ENCODE measurements around the gene ENO3.

The ENO3 gene

DNA sequence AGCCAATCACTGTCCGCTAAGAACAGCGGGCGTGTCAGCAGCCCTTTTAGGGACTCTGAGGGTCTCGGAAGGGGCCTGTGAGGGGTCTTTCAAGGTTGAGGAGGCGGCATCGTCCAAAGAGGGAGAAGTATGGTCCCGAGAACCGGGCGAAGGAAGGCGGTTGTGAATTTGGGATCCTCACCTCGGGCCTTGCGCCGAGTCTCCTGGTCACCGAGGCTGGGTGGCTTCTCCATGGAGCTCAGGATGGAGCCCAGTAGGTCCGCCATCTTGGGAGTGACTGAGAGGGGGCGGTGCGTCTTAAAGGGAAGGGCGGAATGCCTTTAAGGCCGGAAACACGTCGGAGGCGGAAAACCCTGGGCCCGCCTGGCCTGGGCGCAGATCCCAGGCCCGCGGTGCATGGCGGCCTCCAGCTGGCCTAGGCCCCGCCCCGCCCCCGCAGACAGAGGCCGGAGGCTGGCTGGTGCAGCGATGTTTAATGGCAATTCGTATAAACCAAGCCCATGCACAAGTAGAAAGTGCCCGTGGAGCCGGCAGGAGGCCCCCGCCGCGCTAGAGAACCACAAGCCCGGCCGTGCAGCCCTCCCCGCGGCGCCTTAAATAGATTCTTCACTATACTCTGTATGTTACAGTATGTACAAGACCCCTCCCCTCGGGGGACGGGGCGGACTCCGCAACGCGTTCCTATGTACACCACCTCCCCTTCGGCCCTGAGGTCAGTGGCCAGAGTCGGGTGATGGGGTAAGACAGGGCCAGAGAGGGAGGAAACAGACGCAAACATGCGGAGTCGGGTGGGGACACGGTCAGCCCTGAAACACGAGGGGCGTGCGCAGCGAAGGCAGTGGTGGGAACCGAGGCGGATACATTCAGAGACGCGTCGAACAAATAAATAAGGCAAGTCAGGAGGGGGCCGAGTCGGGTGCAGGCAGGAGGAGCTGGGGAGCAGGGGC lies 16.9 kb downstream of the ENO3 start, which contains the start of gene SPAG7:
TSS of gene SPAG7 (minus strand) at position 279 of the 947 bp plus-strand sequence. CDS start at position 266, 13 bp downstream.
- Mint-ChIP-seq H3K4me3 (no peak within 1 kb of the TSS), H3K36me3 (peaks cover 30% of the 10 kb centered on the region), H3K27me3 (no peaks in the 10 kb centered on the region), H3K27ac (peak within 1 kb of the TSS; percentile 78), H3K4me1 (peaks cover 24% of the 10 kb centered on the region), H3K9me3 (no peaks in the 10 kb centered on the region)
- CTCF ChIA-PET, result interaction anchor here (0.6 to 2.8 kb wide), 12 partner anchors 12 to 94 kb away, joined by 3 to 21 read pairs (median 4); partner anchors contain the start of genes CHRNE, PFN1, RNF167 and SLC25A11
- peak; percentile 94 for DNase-seq

DNA sequence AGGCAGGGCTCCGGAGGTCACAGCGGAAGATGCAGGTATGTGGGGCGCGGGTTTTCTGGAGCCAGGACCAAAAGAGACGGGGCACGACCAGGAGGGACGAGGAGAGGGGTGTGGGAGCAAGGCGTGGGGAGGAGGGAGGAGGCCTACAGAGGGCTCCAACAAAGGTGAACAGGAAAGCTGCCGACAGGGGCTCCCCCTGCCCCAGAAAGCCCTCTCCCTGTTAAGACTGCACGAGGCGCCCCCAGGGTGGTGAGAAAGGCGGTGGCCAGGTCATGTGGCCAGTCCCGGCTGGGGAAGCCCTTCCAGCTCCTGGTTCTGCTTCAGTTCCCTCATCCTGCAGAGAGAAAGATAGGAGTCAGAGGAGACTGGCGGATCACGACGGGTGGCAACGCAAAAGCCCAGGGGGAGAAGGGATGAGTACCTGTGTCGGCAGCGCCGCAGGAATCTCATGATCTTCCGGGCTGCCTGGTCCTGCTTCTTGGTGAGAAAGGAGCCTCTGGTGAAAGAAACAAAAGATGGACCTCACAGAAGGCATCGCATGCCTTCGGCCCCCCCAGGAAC lies 17.6 kb downstream of the ENO3 start:
- H3K36me3 Mint-ChIP-seq, result peaks cover 32% of the 10 kb centered on the region
- no peak for DNase-seq
- no peak overlapping the region for H3K27ac Mint-ChIP-seq

DNA sequence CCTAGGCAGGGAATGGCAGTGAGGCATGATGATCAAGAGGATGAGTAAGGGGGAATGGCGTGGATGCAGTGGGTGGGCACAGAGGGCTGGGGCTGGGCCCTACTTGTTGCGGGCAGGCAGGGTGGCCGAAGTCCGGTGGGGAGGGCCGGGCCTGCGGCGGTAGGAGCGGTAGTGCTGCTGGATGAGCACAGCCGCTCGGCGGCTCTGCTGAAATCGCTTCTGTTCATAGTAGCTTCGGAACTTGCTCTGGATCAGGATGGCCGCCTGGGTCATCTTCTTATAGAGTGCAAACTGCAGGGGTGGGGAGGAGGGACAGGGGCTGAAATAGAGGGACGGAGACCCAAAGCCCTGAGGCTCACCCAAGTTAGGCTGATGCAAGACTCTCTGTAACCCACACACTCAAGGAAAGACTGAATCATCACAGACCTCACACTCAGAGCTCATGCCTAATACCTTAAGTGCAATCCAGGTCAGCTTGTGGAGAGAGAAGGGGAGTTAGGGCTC lies 18.2 kb downstream of the ENO3 start:
- no peak for DNase-seq
- H3K27me3 Mint-ChIP-seq, result no peaks in the 10 kb centered on the region
- no peak overlapping the region for H3K4me3 Mint-ChIP-seq
- peaks cover 20% of the 10 kb centered on the region for H3K4me1 Mint-ChIP-seq
- H3K9me3 Mint-ChIP-seq, result no peaks in the 10 kb centered on the region
- H3K36me3 Mint-ChIP-seq, result peaks cover 36% of the 10 kb centered on the region
- CTCF ChIA-PET, result interaction anchor here (2.8 to 4.0 kb wide), 2 partner anchors 14 to 18 kb away, joined by 17 to 21 read pairs; partner anchors contain the start of gene CAMTA2
- no peak overlapping the region for H3K27ac Mint-ChIP-seq

More for the DNA sequence above, 17.6 kb downstream of the ENO3 start:
- H3K27me3 Mint-ChIP-seq, result no peaks in the 10 kb centered on the region
- H3K9me3 Mint-ChIP-seq, result no peaks in the 10 kb centered on the region
- CTCF ChIA-PET, result interaction anchor here (2.0 to 4.0 kb wide), 4 partner anchors 13 to 59 kb away, joined by 9 to 21 read pairs (median 14); partner anchors contain the start of genes CAMTA2, RNF167 and SLC25A11
- no peak overlapping the region for H3K4me3 Mint-ChIP-seq
- H3K4me1 Mint-ChIP-seq, result peaks cover 20% of the 10 kb centered on the region

DNA sequence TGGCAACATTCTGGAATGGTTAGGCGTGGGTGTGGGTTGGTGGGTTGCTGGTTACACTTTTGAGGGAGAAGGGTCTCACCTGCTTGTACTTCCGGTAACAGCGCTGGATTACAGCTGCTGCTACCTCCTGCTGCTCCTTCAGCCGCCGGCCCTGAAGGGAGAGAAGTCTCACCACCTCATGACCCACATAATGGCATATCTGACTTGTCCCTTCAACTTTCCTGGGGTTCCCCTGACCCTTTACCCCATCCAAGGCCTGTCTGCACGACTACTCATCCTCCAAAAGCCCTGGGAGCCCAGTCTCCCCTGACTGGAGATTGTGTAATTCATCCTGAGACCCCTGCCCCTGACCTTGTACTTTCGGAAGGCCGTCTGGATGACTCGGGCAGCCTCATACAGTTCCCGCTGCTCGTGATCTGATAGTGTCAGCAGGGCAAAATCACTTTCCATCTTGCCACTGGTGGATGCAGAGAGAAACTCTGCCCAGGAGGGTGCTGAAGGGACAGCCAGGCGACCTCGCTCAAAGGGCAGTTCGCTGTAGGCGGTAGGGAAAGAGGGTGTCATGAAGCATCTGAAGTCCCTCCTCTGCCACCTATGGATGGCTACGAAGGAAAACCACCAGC lies 18.7 kb downstream of the ENO3 start:
- H3K36me3 Mint-ChIP-seq, result peaks cover 41% of the 10 kb centered on the region
- H3K9me3 Mint-ChIP-seq, result no peaks in the 10 kb centered on the region
- no peaks in the 10 kb centered on the region for H3K27me3 Mint-ChIP-seq
- no peak overlapping the region for H3K27ac Mint-ChIP-seq
- CTCF ChIA-PET, result interaction anchor here (0.9 to 4.0 kb wide), 3 partner anchors 11 to 17 kb away, joined by 3 to 17 read pairs (median 4); partner anchors contain the start of gene CAMTA2
- H3K4me1 Mint-ChIP-seq, result peaks cover 20% of the 10 kb centered on the region
- no peak for DNase-seq
- no peak overlapping the region for H3K4me3 Mint-ChIP-seq

DNA sequence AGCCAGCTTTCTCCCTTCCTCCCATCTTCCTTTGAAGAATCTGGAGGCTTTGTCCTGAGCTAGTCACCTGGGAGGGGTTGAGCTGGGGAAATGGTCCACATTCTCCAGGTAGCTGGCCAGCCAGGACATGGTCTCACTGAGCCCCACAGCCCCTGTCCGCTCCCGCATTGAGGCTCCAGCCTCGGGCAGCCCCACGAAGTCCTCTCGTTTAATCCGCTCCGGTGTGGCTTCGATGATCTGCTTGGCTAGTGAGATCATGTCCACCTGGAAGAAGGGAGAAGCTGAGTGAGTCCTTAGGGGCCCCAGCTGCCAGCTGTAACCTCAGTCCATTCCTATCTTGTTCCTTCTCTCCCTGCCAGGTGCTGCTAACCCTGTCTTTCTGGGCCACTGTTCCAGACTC lies 19.4 kb downstream of the ENO3 start:
- Mint-ChIP-seq H3K27me3 (no peaks in the 10 kb centered on the region), H3K9me3 (no peaks in the 10 kb centered on the region), H3K4me3 (no peak overlapping the region), H3K4me1 (peaks cover 18% of the 10 kb centered on the region), H3K36me3 (peaks cover 42% of the 10 kb centered on the region), H3K27ac (no peak overlapping the region)
- CTCF ChIA-PET, result interaction anchor here (0.9 to 4.0 kb wide), 4 partner anchors 10 to 61 kb away, joined by 3 to 17 read pairs (median 5); partner anchors contain the start of gene CAMTA2
- no peak for DNase-seq

DNA sequence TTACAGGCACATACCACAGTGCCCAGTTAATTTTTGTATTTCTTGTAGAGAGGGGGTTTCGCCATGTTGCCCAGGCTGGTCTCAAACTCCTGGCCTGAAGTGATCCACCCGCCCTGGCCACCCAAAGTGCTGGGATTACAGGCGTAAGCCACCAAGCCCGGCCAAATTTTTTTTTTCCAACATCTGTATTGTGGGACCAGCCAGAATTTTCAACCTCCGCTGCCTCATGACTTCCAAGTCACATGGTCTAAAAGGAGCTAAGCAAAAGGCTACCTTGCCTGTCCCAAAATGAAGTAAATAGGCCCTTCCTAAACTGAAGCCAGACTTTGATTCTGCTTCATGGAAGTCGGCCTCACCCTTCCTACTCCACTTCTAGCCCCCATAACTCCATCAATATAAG lies 20.9 kb downstream of the ENO3 start:
- Mint-ChIP-seq H3K4me3 (no peak overlapping the region), H3K9me3 (no peaks in the 10 kb centered on the region), H3K4me1 (peaks cover 7% of the 10 kb centered on the region), H3K27me3 (no peaks in the 10 kb centered on the region), H3K36me3 (peaks cover 37% of the 10 kb centered on the region), H3K27ac (no peak overlapping the region)
- CTCF ChIA-PET, result interaction anchor here (1.0 to 4.0 kb wide), 2 partner anchors 8 to 15 kb away, joined by 4 to 17 read pairs; partner anchors contain the start of gene CAMTA2
- no peak for DNase-seq

DNA sequence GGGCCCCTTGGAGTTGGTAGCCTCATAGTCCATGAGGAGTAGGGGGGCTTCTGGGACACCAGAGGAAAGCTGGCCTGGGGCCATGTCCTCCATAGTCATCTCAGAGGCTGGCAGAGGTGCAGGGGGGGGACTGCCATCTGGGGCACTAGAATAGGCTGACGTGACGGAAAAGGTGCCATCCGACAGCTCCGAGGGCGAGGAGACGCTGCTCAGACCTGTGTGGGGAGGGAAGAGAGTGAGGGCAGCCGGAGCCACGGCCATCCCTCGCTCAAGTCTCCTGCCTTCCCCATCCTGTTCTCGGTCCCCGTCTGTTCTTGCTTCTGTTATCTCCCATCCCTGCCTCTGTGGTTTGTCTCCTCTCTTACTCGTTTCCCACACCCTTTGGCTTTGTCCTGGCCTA lies 21.4 kb downstream of the ENO3 start:
- no peaks in the 10 kb centered on the region for H3K9me3 Mint-ChIP-seq
- H3K36me3 Mint-ChIP-seq, result peaks cover 42% of the 10 kb centered on the region
- H3K27ac Mint-ChIP-seq, result no peak overlapping the region
- H3K27me3 Mint-ChIP-seq, result no peaks in the 10 kb centered on the region
- CTCF ChIA-PET, result interaction anchor here (1.0 to 4.0 kb wide), 2 partner anchors 8 to 15 kb away, joined by 4 to 17 read pairs; partner anchors contain the start of gene CAMTA2
- H3K4me1 Mint-ChIP-seq, result peaks cover 7% of the 10 kb centered on the region
- no peak for DNase-seq
- H3K4me3 Mint-ChIP-seq, result no peak overlapping the region

DNA sequence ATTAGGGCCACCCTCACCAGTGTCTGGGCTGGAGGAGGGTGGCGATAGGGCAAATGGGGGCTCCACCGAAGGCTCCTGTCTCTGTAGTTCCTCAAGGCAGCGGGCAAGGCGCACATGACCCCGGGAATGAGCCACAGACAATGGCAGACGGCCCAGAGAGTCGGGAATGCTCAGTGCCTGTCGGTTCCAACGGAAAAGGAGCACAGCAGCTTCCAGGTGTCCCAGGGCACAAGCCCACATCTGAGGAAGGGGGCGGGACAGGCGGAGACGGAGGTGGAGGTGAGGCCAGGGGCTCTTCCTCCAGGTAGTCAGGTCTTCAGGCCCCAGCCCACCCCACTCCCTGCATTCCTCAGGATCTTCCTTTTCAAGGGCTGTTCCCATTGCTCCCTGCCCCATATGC lies 21.8 kb downstream of the ENO3 start:
- peaks cover 46% of the 10 kb centered on the region for H3K36me3 Mint-ChIP-seq
- CTCF ChIA-PET, result no interaction called here
- DNase-seq, result no peak
- H3K27ac Mint-ChIP-seq, result no peak overlapping the region
- no peak overlapping the region for H3K4me3 Mint-ChIP-seq
- H3K9me3 Mint-ChIP-seq, result no peaks in the 10 kb centered on the region
- H3K27me3 Mint-ChIP-seq, result no peaks in the 10 kb centered on the region
- peaks cover 7% of the 10 kb centered on the region for H3K4me1 Mint-ChIP-seq

DNA sequence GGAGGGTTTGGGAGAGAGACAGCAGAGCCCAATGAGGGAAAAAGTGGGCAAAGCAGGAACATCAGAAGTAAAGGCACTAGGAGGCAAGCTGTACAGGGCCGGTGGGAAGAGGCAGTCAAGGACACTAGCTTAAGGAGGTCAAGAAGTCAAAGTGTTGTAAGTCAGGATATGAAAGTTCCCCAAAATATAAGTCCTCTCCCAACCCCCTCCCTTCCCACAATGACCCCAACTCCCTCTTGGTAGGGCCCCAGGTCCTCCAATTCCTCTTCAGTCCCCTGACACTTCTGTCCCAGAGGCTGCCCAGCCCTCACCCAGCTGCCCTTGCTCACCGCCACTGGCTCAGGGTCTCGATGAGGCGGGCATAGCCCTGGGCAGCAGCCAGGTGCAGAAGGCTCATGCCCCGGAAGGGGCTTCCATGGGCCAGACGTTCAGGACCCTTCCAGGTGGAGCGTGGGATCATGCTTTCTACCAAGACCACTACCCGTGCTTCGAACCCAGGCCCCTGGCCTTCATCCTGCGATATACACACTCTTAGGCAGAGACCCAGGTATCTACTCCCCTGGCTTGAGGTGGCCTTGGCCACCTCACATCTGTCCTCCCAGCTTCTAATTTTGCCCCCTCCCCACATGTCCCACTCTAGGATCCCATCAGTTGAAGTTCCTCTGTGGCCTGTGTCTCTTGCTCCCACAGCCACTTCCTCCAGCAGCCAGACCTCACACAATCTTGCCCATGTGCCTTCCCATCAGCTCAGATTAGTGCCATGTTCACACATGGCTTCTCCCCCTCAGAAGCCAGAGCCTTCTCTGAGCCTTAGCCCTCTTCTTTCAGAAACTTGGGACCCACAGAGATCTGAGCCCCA lies 22.6 kb downstream of the ENO3 start:
- H3K9me3 Mint-ChIP-seq, result no peaks in the 10 kb centered on the region
- DNase-seq, result no peak
- peaks cover 48% of the 10 kb centered on the region for H3K36me3 Mint-ChIP-seq
- H3K4me3 Mint-ChIP-seq, result no peak overlapping the region
- H3K4me1 Mint-ChIP-seq, result peaks cover 7% of the 10 kb centered on the region
- H3K27ac Mint-ChIP-seq, result peak overlapping the region; percentile 44
- CTCF ChIA-PET, result interaction anchor here (1.0 kb wide), 1 partner anchor 64 kb away, joined by 3 read pairs; no protein-coding TSS in a partner anchor
- H3K27me3 Mint-ChIP-seq, result no peaks in the 10 kb centered on the region

DNA sequence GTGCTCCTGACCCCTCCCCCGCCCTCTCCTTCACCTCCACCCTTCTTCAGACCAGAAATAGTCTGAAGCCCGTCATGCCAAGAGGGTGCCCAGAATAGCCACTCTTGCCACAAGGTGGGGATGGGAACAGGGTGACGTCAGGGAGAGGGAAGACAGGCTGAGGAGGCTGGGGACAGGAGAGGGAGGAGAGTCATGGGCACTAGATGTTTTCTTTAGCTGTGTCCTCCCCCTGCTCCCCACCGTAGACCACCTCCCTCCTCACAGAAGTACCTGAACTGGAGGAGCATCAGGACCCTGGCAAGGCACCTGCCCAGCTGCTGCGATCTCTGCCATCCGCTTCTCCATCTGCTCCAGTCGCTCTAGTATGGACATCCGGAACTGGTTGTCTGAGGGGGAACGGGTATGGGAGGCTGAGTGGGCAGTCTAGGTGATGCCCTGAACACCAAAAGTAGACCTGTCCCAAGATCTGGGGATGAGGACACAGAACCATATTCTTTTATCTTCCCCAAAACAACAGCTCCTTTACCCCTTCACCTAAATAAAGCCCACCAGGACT lies 23.3 kb downstream of the ENO3 start:
- Mint-ChIP-seq H3K4me3 (no peak overlapping the region), H3K27ac (no peak overlapping the region), H3K4me1 (peaks cover 7% of the 10 kb centered on the region), H3K27me3 (no peaks in the 10 kb centered on the region), H3K36me3 (peaks cover 48% of the 10 kb centered on the region), H3K9me3 (no peaks in the 10 kb centered on the region)
- DNase-seq, result no peak
- CTCF ChIA-PET, result interaction anchor here (1.0 to 1.7 kb wide), 2 partner anchors 65 to 89 kb away, joined by 3 to 6 read pairs; no protein-coding TSS in a partner anchor

DNA sequence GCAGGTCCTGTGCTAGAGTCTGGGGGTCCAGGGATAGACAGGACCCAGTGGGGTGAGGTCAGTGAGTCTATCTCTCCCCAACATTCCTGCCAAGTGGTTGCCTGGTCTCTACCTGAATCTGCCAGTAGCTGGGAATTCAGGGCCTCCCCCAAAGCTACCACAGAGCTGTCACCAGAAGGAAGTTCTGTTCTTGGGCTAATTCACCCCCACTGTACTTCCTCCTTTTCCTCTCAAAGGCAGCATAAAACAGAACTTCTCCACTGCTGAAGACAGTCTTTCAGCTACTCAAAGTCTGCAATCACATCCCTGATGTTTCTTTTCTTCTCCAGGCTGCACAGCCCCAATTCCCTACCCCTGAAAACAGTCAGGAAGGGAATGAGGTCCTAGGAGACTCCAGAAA lies 27.8 kb downstream of the ENO3 start:
- H3K27ac Mint-ChIP-seq, result no peak overlapping the region
- DNase-seq, result no peak
- H3K27me3 Mint-ChIP-seq, result no peaks in the 10 kb centered on the region
- H3K4me3 Mint-ChIP-seq, result no peak overlapping the region
- no peaks in the 10 kb centered on the region for H3K9me3 Mint-ChIP-seq
- H3K36me3 Mint-ChIP-seq, result peaks cover 55% of the 10 kb centered on the region
- H3K4me1 Mint-ChIP-seq, result peaks cover 24% of the 10 kb centered on the region
- CTCF ChIA-PET, result interaction anchor here (0.6 to 3.8 kb wide), 3 partner anchors 70 to 86 kb away, joined by 3 to 45 read pairs (median 11); no protein-coding TSS in a partner anchor

DNA sequence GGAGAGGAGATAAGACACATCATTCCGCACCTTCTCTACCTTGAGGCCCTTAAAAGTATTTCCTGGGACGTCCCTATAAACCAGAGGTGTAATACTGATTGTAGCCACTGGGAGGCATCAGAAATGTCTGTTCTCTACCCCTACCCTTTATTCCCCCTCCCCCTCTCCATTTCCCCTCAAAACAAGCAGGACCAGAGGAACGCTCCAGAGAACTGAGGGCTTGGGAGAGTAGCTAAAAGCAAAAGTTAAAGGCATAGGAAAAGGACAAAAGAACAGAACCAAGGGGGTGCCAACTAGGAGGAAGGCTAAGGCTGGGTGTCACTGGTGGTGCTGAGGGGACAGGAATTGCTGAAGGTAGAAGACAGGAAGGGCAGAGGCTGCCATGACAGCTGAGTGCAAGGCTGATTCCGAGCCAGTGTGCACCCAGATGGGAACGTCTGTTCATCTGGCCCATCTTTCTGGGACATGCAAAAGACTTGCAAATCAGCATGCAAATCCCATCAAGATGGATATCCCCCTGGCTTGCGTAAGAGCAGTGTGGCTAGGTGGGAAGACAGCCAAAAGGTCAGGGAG lies 29.8 kb downstream of the ENO3 start:
- H3K27ac Mint-ChIP-seq, result peak overlapping the region; percentile 58

More for the DNA sequence above, 29.8 kb downstream of the ENO3 start:
- no peaks in the 10 kb centered on the region for H3K9me3 Mint-ChIP-seq
- DNase-seq, result peak; percentile 66
- H3K4me3 Mint-ChIP-seq, result no peak overlapping the region
- H3K27me3 Mint-ChIP-seq, result no peaks in the 10 kb centered on the region
- CTCF ChIA-PET, result interaction anchor here (0.7 to 3.8 kb wide), 14 partner anchors 9 to 81 kb away, joined by 3 to 45 read pairs (median 4); partner anchors contain the start of gene SPAG7
- peaks cover 45% of the 10 kb centered on the region for H3K36me3 Mint-ChIP-seq
- H3K4me1 Mint-ChIP-seq, result peaks cover 34% of the 10 kb centered on the region

All from activated naive CD4-positive, alpha-beta T cell treated with anti-CD3 and anti-CD28 coated beads, Interleukin-2, amount 10 ng/mL, durations not matched to agents 7 days and 5 days (primary cell).